Measurements from ENCODE around the gene GOLGA3. TPM values are rescaled to one million over a fixed set of nuclear protein-coding genes. Genes with fewer than 3 reads are reported as not detected.
A peak's percentile ranks its signal among the peaks of the same experiment; 100 is the strongest.

Gene GOLGA3
- total and polyA plus RNA-seq, 12 donors: 10.8 to 46.1 (median 34.8) TPM

DNA sequence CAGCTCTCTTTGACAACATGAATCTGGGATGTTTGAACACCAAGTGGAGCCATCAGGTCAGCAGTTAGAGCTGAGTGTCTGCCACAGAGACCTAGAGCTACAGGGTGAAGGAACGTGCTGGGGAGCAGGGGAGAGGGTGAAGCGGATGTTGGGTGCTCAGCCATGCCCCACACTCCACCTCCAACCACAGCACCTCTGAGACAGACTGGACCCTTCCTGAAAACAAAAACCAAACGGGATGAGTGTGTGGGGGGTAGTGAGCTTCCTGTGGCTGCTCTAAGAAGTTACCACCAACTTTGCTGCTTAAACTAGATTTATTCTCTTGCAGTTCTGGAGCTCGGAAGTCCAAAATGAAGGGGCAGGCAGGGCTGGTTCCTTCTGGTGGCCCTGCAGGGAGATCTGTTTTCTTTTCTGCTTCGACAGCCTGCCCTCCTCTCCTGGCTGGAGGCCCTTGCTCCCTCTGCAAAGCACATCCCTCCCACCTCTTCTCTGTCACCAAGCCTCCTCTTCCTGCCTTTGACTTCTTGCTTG lies 5.6 kb upstream of the GOLGA3 start:
- TF ChIP-seq, protein P1, sequence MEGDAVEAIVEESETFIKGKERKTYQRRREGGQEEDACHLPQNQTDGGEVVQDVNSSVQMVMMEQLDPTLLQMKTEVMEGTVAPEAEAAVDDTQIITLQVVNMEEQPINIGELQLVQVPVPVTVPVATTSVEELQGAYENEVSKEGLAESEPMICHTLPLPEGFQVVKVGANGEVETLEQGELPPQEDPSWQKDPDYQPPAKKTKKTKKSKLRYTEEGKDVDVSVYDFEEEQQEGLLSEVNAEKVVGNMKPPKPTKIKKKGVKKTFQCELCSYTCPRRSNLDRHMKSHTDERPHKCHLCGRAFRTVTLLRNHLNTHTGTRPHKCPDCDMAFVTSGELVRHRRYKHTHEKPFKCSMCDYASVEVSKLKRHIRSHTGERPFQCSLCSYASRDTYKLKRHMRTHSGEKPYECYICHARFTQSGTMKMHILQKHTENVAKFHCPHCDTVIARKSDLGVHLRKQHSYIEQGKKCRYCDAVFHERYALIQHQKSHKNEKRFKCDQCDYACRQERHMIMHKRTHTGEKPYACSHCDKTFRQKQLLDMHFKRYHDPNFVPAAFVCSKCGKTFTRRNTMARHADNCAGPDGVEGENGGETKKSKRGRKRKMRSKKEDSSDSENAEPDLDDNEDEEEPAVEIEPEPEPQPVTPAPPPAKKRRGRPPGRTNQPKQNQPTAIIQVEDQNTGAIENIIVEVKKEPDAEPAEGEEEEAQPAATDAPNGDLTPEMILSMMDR (IDR thresholded peaks at IDR 0.05): no peak
- WGBS, 2 donors: 59 to 67% methylated on average over 5 of the region's 5 CpGs
- Histone ChIP-seq H3K4me1 (peaks cover 0 to 16% (median 3%) of the 10 kb centered on the region in 9 donors), H3K9me3 (no peaks in the 10 kb centered on the region), H3K27me3 (no peaks in the 10 kb centered on the region), H3K27ac (no peak overlapping the region), H3K4me3 (no peak overlapping the region), H3K36me3 (peaks cover 0 to 43% (median 3%) of the 10 kb centered on the region in 9 donors)
- intact Hi-C loops (cut with DNase I): no loop called here
- DNase-seq: no peak
- no peak for ATAC-seq

DNA sequence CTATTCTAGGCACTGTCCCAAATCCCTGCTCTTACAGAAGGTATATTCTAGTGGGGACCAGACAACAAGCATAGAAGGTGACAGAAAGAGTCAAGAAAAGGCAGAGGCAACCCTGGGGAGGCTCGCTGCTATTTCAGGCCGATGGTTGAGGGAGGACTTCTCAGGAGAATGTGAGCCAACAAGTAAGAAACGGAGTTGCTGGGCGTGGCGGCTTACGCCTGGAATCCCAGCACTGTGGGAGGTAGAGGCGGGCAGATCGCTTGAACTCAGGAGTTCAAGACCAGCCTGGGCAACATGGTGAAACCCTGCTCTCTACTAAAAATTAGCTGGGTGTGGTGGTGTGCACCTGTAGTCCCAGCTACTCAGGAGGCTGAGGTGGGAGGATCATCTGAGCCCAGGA lies 4.7 kb upstream of the GOLGA3 start:
- WGBS, 2 donors: 95 to 96% methylated on average over 8 of the region's 8 CpGs
- H3K27me3 ChIP-seq: no peaks in the 10 kb centered on the region
- H3K9me3 ChIP-seq: no peaks in the 10 kb centered on the region
- no peak for ATAC-seq
- H3K27ac ChIP-seq: no peak overlapping the region
- no peak overlapping the region for H3K4me3 ChIP-seq
- no peak for DNase-seq
- peaks cover 0 to 16% (median 4%) of the 10 kb centered on the region in 9 donors for H3K4me1 ChIP-seq
- intact Hi-C loops (cut with DNase I): no loop called here
- H3K36me3 ChIP-seq: peaks cover 0 to 36% (median 3%) of the 10 kb centered on the region in 9 donors
- TF ChIP-seq, protein P1 (IDR thresholded peaks at IDR 0.05): no peak

DNA sequence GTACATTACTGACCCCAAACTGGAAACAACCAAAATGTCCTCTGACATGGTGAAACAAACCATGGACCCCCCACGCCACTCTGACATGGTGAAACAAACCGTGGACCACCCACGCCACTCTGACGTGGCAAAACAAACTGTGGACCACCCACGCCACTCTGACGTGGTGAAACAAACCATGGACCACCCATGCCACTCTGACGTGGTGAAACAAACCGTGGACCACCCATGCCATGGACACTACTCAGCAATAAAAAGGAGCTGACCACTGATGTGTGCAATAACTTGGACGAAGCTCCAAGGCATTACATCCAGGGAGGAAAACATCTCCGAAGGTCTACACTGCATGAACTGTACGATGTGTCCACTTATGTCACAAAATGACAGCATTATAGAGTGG lies 3.1 kb upstream of the GOLGA3 start:
- H3K4me3 ChIP-seq: no peak overlapping the region
- no peak for DNase-seq
- peaks cover 0 to 20% (median 13%) of the 10 kb centered on the region in 9 donors for H3K4me1 ChIP-seq
- no peaks in the 10 kb centered on the region for H3K9me3 ChIP-seq
- ATAC-seq: no peak
- no peaks in the 10 kb centered on the region for H3K27me3 ChIP-seq
- 92 to 94% methylated on average over 11 of the region's 11 CpGs for WGBS, 2 donors
- TF ChIP-seq, protein P1 (IDR thresholded peaks at IDR 0.05): no peak
- intact Hi-C loops (cut with DNase I): no loop called here
- no peak overlapping the region for H3K27ac ChIP-seq
- H3K36me3 ChIP-seq: peaks cover 0 to 41% (median 3%) of the 10 kb centered on the region in 9 donors

DNA sequence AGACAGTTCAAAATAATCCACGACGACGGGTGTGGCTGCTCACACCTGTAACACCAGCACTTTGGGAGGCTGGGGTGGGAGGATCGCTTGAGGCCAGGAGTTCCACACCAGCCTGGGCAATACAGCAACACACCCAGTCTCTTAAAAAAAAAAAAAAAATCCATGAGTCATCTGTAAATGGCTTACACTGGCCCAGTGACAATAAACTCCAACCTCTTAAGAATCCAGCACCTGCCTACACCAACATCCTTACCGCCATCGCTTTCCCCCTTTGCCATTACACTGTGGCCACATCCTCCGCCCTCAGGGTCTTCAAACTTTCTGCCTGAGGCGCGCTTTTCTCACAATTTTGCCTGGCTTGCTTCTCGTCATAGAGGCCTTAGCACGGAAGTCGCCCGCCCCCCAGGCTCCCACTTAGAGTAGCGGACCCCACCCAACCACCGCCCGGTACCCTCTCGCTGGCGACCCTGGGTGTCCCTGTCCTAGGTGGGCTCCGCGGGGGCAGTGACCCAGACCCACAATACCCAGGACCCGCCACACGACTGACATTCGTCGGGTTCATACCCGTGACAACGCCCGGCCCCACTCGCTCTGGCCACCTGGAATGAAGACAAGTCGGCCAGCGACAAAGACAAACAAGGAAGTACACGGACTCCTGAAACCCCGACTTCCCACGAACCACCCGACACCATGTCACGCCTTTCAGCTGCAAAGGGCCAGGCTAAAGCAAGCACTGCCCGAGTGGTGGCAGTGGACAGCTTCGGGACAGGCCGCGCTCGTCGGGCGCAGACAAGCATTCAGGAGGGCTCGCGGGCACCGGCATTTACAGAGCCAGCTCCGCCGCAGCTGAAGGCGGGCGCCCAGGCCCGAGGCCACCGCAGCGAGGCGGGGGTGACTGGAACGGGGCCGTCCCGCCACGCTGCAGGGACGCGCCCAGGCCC lies 636 bp downstream of the GOLGA3 start:
- TF ChIP-seq, protein P1 (IDR thresholded peaks at IDR 0.05): no peak
- WGBS, 2 donors: 9 to 10% methylated on average over 45 to 59 of the region's 59 CpGs

More for the DNA sequence above, 636 bp downstream of the GOLGA3 start:
- intact Hi-C loops (cut with DNase I): loop anchor here in 2 of 10 donors (2.0 to 10.0 kb wide), 3 partner anchors 53 to 336 kb away; partner anchors contain the start of genes CHFR (in 1 of the 2) and FBRSL1 (in 1 of the 2)
- peak overlapping the region; percentile 91 to 99 (median 96) for H3K27ac ChIP-seq
- H3K4me1 ChIP-seq: peaks cover 0 to 29% (median 22%) of the 10 kb centered on the region in 9 donors
- H3K27me3 ChIP-seq: no peaks in the 10 kb centered on the region
- DNase-seq (peak; percentile 14 to 30), ATAC-seq (peak in 7 of 8 donors; percentile 2 to 28 (median 21))
- H3K36me3 ChIP-seq: peaks cover 0 to 58% (median 14%) of the 10 kb centered on the region in 9 donors
- H3K4me3 ChIP-seq: peak overlapping the region; percentile 34 to 98 (median 80)
- H3K9me3 ChIP-seq: no peaks in the 10 kb centered on the region

Measured in heart right ventricle (tissue), 16 donors.